Immature natural killer cell (primary cell): ENCODE data around the gene PRPF6. TPM values are rescaled to one million over a fixed set of nuclear protein-coding genes. Genes with fewer than 3 reads are reported as not detected.
A peak's percentile ranks its signal among the peaks of the same experiment; 100 is the strongest.
"Not testable (repeated sequence)": the region's sequence is repeated elsewhere in the genome, so short reads cannot be mapped to it uniquely, and the experiment has no call there.

Experiments used
- DNase-seq, 3 donors: peaks; one replicate each; pipeline ENCODE4 v3.0.0; 2022; ENCODE audit warnings: mixed read lengths in 1 of 3
- H3K27ac Mint-ChIP-seq, 6 donors: one replicate each; pipeline ENCODE4 v1.8.0; 2020; ENCODE audit warnings: mixed read lengths in 6 of 6, mild to moderate bottlenecking in 5 of 6, inconsistent platforms in 4 of 6, moderate library complexity in 3 of 6
- H3K27me3 Mint-ChIP-seq, 3 donors: one replicate each; pipeline ENCODE4 v1.8.0; 2020 to 2021; ENCODE audit warnings: low read depth in 3 of 3, mild to moderate bottlenecking in 3 of 3, mixed read lengths in 3 of 3, moderate library complexity in 3 of 3, inconsistent platforms in 1 of 3
- H3K36me3 Mint-ChIP-seq, 3 donors: one replicate each; pipeline ENCODE4 v1.8.0; 2020; ENCODE audit warnings: mixed read lengths in 3 of 3, inconsistent platforms in 2 of 3, mild to moderate bottlenecking in 2 of 3
- H3K4me1 Mint-ChIP-seq, 2 donors: one replicate each; pipeline ENCODE4 v1.8.0; 2020; ENCODE audit warnings: inconsistent platforms in 2 of 2, mild to moderate bottlenecking in 2 of 2, mixed read lengths in 2 of 2, moderate library complexity in 1 of 2
- H3K4me3 Mint-ChIP-seq, 5 donors: one replicate each; pipeline ENCODE4 v1.8.0; 2020; ENCODE audit warnings: mild to moderate bottlenecking in 5 of 5, mixed read lengths in 5 of 5, inconsistent platforms in 3 of 5, moderate library complexity in 3 of 5
- H3K9me3 Mint-ChIP-seq, 6 donors: one replicate each; pipeline ENCODE4 v1.8.0; 2020; ENCODE audit warnings: mild to moderate bottlenecking in 6 of 6, mixed read lengths in 6 of 6, inconsistent platforms in 4 of 6, moderate library complexity in 3 of 6
- polyA plus RNA-seq, 3 donors: library from polyadenylated mRNA; unstranded; fragments of 300-500 nt; fragmentation: Illumina TruSeq; gene quantifications; one replicate each; pipeline ENCODE4 v1.2.3, GENCODE V29; 2021

PRPF6 gene
- polyA plus RNA-seq, 3 donors from 2014 or later, result 52.6 to 94.4 (median 63.1) TPM

- not testable (repeated sequence) for H3K4me1 Mint-ChIP-seq, H3K4me3 Mint-ChIP-seq, H3K27ac Mint-ChIP-seq, H3K27me3 Mint-ChIP-seq, H3K36me3 Mint-ChIP-seq, DNase-seq, H3K9me3 Mint-ChIP-seq
These were observed 20.0 kb upstream of the PRPF6 start for GRCh38 chr20:63960654-63961621.

DNA sequence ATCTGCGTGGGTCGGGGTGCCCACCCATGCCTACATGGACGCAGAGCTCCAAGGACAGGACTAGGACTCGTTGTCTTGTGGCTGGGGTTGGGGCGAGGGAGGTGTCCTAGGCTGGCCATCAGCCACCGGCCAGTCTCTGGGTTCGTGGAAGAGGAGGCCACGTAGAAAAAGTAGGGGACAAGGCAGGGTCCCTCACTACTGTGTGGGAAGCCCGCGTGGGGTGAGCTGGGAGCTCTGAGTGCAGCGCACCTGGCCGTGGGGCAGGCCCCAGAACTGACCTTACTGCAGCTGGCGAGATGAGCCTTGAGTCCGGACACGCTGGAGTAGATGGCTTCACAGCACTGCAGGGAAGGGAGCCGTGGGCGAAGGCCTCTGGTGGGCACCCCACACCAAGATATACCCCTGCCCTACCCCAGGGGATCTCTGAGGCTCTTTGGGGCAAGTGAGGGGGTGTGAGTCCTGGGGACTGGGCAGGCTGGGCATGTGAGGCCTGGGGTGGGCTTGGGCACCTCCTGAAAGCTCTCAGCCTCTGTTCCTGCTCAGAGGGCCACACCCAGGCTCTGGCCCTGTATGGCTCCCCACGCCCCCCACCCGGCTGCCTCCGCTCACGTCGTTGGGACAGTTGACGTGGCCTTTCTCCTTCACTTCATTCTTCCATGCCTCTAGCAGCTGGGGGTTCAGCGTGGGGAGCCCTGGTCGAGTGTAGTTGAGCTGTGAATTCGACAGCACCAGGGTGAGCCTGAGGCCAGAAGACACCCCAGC lies 19.1 kb upstream of the PRPF6 start:
- peaks cover 0 to 2% (median 0%) of the 10 kb centered on the region in 3 donors for H3K27me3 Mint-ChIP-seq
- no peaks in the 10 kb centered on the region for H3K36me3 Mint-ChIP-seq
- no peak overlapping the region for H3K27ac Mint-ChIP-seq
- no peaks in the 10 kb centered on the region for H3K9me3 Mint-ChIP-seq
- H3K4me3 Mint-ChIP-seq, result no peak overlapping the region
- DNase-seq, result no peak
- no peaks in the 10 kb centered on the region for H3K4me1 Mint-ChIP-seq

- Mint-ChIP-seq H3K27me3 (peaks cover 0 to 2% (median 0%) of the 10 kb centered on the region in 3 donors), H3K36me3 (no peaks in the 10 kb centered on the region), H3K4me3 (no peak overlapping the region), H3K9me3 (no peaks in the 10 kb centered on the region), H3K27ac (no peak overlapping the region), H3K4me1 (no peaks in the 10 kb centered on the region)
- DNase-seq, result no peak
These were observed 18.2 kb upstream of the PRPF6 start for GRCh38 chr20:63962426-63963347.

- Mint-ChIP-seq H3K27ac (no peak overlapping the region), H3K4me1 (peaks cover 0 to 3% of the 10 kb centered on the region in 2 donors), H3K4me3 (no peak overlapping the region), H3K36me3 (no peaks in the 10 kb centered on the region), H3K27me3 (peaks cover 0 to 2% (median 1%) of the 10 kb centered on the region in 3 donors), H3K9me3 (no peaks in the 10 kb centered on the region)
- DNase-seq, result no peak
These were observed 17.6 kb upstream of the PRPF6 start for GRCh38 chr20:63963348-63963741.

- no peak overlapping the region for H3K27ac Mint-ChIP-seq
- peaks cover 0 to 3% (median 2%) of the 10 kb centered on the region in 3 donors for H3K27me3 Mint-ChIP-seq
- H3K36me3 Mint-ChIP-seq, result no peaks in the 10 kb centered on the region
- H3K4me3 Mint-ChIP-seq, result no peak overlapping the region
- H3K9me3 Mint-ChIP-seq, result no peaks in the 10 kb centered on the region
- DNase-seq, result no peak
- H3K4me1 Mint-ChIP-seq, result peaks cover 4 to 8% of the 10 kb centered on the region in 2 donors
These were observed 17.1 kb upstream of the PRPF6 start for GRCh38 chr20:63963784-63964301.

DNA sequence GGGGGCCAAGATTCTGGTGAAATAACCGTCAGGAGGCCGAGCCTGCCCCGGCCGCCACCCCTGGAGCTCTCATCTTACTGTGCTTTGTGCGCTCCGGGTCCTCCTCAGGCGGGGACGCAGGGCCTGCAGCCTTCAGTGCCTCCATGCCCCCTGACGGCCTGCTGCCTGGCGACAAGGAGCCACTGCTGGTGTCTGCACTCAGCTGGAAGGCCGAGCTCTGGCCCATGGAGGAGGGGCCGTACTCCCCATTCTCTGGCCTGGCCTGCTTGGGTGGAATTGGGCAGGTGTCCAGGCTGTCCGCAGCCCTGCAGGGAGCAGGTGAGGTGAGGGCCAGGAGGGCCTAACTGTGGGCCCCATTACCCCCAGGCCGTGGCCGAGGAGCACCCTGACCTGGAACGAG lies 16.5 kb upstream of the PRPF6 start:
- H3K27me3 Mint-ChIP-seq, result peaks cover 0 to 4% (median 3%) of the 10 kb centered on the region in 3 donors
- H3K4me3 Mint-ChIP-seq, result no peak overlapping the region
- no peak overlapping the region for H3K27ac Mint-ChIP-seq
- no peaks in the 10 kb centered on the region for H3K9me3 Mint-ChIP-seq
- H3K36me3 Mint-ChIP-seq, result no peaks in the 10 kb centered on the region
- peaks cover 7 to 10% of the 10 kb centered on the region in 2 donors for H3K4me1 Mint-ChIP-seq
- no peak for DNase-seq

- H3K4me1 Mint-ChIP-seq, result peaks cover 7 to 13% of the 10 kb centered on the region in 2 donors
- DNase-seq, result no peak
- no peak overlapping the region for H3K27ac Mint-ChIP-seq
- H3K36me3 Mint-ChIP-seq, result no peaks in the 10 kb centered on the region
- H3K4me3 Mint-ChIP-seq, result peak overlapping the region in 1 of 5 donors; percentile 29
- H3K9me3 Mint-ChIP-seq, result no peaks in the 10 kb centered on the region
- H3K27me3 Mint-ChIP-seq, result peaks cover 3 to 4% (median 4%) of the 10 kb centered on the region in 3 donors
These were observed 14.6 kb upstream of the PRPF6 start for GRCh38 chr20:63966172-63966943.

DNA sequence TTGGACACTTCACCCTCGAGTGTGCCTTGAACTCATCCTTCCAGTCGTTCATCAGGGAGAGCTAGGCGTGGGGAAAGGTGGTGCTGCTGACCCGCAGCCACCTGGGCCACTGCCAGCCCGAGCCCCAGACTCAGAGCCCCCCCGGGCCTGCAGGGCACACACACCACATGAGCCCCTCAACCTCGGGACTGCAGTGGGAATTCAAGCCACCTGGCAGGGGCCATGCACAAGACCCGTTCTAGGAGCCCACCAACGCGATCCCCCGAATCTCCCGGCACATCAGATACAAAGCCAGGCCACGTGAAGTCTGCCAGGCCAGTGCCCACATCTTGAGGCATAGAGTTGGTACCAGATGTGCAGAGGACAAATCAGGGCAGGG lies 14.0 kb upstream of the PRPF6 start:
- H3K9me3 Mint-ChIP-seq, result no peaks in the 10 kb centered on the region

DNA sequence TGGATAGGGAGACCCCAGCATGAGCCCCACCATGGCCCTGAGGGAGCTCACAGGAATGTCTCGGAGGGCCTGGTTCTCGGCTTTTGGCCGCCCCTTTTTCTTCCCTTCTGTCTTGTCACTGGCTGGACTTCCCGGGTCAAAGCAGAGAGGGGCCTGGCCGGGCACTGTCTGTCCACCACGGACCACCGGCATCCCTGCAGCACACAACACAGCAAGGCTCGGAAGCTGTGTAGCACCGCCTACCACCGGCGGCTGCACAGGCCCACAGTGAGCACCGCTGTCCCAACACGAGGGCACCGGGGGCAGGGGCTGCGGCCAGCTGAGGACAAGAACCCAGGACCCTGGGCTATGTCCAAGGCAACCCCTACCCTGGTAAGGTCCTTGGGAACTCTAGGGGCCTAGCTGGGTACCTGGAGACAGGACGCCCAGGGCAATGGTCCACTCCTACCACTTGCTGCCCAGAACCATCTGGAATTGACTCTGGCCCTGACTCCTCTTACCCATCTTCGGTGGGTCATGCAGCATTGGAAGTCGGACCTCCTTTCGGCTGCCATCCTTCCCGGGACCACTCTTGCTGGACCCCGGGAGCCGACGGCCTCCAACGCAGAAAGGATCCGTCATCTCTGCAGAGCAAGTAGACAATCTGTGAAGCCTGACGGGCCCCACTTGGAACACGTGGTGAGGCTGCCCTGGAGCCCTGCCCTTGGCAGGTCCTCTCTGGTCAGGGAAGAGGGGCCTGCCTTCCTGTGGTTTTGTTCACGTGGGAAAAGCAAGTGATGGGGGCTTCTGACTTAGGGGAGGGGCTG lies 13.4 kb upstream of the PRPF6 start:
- Mint-ChIP-seq H3K9me3 (no peaks in the 10 kb centered on the region), H3K4me1 (peaks cover 7 to 13% of the 10 kb centered on the region in 2 donors), H3K4me3 (peak overlapping the region in 2 of 5 donors; percentile 75 to 80), H3K27me3 (peaks cover 3 to 4% (median 4%) of the 10 kb centered on the region in 3 donors), H3K27ac (no peak overlapping the region), H3K36me3 (no peaks in the 10 kb centered on the region)
- no peak for DNase-seq

More for the DNA sequence above, 14.0 kb upstream of the PRPF6 start:
- no peak overlapping the region for H3K27ac Mint-ChIP-seq
- H3K4me1 Mint-ChIP-seq, result peaks cover 7 to 13% of the 10 kb centered on the region in 2 donors
- DNase-seq, result no peak
- peak overlapping the region in 1 of 5 donors; percentile 7 for H3K4me3 Mint-ChIP-seq
- peaks cover 3 to 4% (median 4%) of the 10 kb centered on the region in 3 donors for H3K27me3 Mint-ChIP-seq
- no peaks in the 10 kb centered on the region for H3K36me3 Mint-ChIP-seq

DNA sequence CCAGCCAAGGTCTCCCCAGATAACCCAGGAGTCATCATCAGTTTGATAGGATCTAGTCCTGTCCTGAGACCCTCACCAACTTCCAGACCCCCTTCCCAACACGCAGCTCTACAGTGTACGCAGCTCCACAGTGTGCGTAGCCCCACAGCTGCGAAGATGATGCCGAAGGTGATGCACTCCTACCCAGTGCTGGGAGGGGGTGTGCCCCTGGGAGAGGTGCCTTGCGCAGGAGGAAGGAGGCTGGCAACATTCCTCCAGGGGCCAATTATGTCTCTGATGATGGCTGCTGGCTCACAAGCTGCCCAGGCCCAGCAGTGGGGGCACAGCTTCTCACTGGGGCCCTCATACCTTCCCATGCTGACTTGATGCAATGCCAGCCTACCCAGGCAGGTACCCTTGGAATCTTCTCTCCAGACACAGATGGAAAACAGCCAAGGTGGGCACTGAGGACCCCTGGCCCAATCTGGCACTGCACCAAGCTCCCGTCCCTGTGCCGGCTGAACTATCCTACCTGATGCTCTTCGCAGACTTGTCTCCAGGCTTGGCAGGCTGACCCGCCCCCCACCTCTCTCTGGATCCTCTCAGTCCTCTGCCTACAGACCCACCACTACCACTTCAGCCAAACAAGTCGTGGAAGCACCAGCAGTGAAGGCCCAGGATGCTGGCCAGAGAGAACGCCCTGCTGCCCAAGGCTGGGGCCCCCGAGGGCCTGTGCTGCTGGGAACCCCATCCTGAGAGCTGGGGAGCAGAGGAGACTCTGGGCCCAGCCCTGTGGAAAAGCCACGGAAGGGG lies 12.6 kb upstream of the PRPF6 start:
- H3K9me3 Mint-ChIP-seq, result no peaks in the 10 kb centered on the region
- no peak for DNase-seq
- peaks cover 3 to 6% (median 4%) of the 10 kb centered on the region in 3 donors for H3K27me3 Mint-ChIP-seq
- peak overlapping the region in 4 of 6 donors; percentile 35 to 75 (median 48) for H3K27ac Mint-ChIP-seq
- H3K4me3 Mint-ChIP-seq, result peak overlapping the region; percentile 75 to 87 (median 80)
- H3K4me1 Mint-ChIP-seq, result peaks cover 13 to 18% of the 10 kb centered on the region in 2 donors
- H3K36me3 Mint-ChIP-seq, result peaks cover 0 to under 1% (median 0%) of the 10 kb centered on the region in 3 donors
